HG03039 (cell line): ENCODE measurements around the gene TMEM72.

ENCODE experiments used
- ATAC-seq: cut with Tn5 transposase; IDR thresholded peaks from one replicate; pipeline ENCODE4 v1.9.1; 2021; ENCODE audit warnings: mild to moderate bottlenecking, moderate library complexity; ENCODE audit not compliant: unreplicated experiment

TMEM72 gene

GRCh38 chr10:44977287-44978212 lies 66.4 kb downstream of the TMEM72 start:
- no peak for ATAC-seq

GRCh38 chr10:44978213-44978569 lies 67.1 kb downstream of the TMEM72 start:
- no peak for ATAC-seq

GRCh38 chr10:44978570-44979280 lies 67.6 kb downstream of the TMEM72 start, which contains the start of gene DEPP1:
Gene DEPP1 (minus strand): TSS chr10:44978809. CDS start chr10:44978030, 779 bp downstream.
- ATAC-seq, result no peak

GRCh38 chr10:44979281-44980191 lies 68.4 kb downstream of the TMEM72 start:
- no peak for ATAC-seq

- no peak for ATAC-seq
These were observed 69.4 kb downstream of the TMEM72 start for GRCh38 chr10:44980309-44981171.

- ATAC-seq, result no peak
These were observed 70.3 kb downstream of the TMEM72 start for GRCh38 chr10:44981172-44982113.

- no peak for ATAC-seq
These were observed 71.0 kb downstream of the TMEM72 start for GRCh38 chr10:44982114-44982460.

- no peak for ATAC-seq
These were observed 71.4 kb downstream of the TMEM72 start for GRCh38 chr10:44982496-44982895.

- ATAC-seq, result no peak
These were observed 72.1 kb downstream of the TMEM72 start for GRCh38 chr10:44983066-44983894.

- ATAC-seq, result no peak
These were observed 72.8 kb downstream of the TMEM72 start for GRCh38 chr10:44983895-44984278.

GRCh38 chr10:44984671-44985101 lies 73.5 kb downstream of the TMEM72 start:
- no peak for ATAC-seq

- ATAC-seq, result no peak
These were observed 74.1 kb downstream of the TMEM72 start for GRCh38 chr10:44985175-44985681.

GRCh38 chr10:44986179-44986578 lies 75.0 kb downstream of the TMEM72 start:
- ATAC-seq, result no peak
